ENCODE data around the gene CNPPD1.

CNPPD1 gene

DNA sequence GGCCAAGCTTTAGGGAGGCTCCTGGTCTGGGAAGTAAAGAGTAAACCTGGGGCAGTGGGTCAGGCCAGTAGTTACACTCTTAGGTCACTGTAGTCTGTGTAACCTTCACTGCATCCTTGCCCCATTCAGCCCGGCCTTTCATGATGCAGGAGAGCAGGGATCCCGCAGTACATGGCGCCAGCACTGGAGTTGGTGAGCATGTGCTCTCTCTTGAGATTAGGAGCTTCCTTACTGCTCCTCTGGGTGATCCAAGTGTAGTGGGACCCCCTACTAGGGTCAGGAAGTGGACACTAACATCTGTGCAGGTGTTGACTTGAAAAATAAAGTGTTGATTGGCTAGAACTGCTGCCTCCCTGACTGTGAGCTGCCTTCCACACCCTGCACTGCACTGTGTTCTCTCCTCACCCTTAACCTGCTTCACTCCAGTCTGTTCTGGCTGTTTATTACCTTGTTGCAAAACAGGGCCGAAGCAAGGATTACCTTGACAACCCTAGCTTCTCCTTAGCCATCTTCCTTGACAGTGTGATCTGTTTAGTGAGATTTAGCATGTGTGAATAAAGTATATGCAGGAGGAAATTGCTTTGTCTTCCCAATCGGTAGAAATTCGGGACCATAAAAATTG, 6.5 kb upstream of the CNPPD1 start:
- Mint-ChIP-seq H3K27me3 (ENCODE audit: low read depth) (peaks cover 3% of the 10 kb centered on the region), H3K9me3 (no peaks in the 10 kb centered on the region), H3K36me3 (ENCODE audit: low read depth) (peaks cover 45% of the 10 kb centered on the region), H3K27ac (peak overlapping the region in 1 of 3 experiments; percentile 56), H3K4me1 (peaks cover 14% of the 10 kb centered on the region), H3K4me3 (peak overlapping the region in 2 of 3 experiments; percentile 45 to 66)
- TF ChIP-seq, protein P1, sequence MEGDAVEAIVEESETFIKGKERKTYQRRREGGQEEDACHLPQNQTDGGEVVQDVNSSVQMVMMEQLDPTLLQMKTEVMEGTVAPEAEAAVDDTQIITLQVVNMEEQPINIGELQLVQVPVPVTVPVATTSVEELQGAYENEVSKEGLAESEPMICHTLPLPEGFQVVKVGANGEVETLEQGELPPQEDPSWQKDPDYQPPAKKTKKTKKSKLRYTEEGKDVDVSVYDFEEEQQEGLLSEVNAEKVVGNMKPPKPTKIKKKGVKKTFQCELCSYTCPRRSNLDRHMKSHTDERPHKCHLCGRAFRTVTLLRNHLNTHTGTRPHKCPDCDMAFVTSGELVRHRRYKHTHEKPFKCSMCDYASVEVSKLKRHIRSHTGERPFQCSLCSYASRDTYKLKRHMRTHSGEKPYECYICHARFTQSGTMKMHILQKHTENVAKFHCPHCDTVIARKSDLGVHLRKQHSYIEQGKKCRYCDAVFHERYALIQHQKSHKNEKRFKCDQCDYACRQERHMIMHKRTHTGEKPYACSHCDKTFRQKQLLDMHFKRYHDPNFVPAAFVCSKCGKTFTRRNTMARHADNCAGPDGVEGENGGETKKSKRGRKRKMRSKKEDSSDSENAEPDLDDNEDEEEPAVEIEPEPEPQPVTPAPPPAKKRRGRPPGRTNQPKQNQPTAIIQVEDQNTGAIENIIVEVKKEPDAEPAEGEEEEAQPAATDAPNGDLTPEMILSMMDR (IDR thresholded peaks at IDR 0.05; ENCODE audit: unreplicated experiment in 3 of 3): no peak

DNA sequence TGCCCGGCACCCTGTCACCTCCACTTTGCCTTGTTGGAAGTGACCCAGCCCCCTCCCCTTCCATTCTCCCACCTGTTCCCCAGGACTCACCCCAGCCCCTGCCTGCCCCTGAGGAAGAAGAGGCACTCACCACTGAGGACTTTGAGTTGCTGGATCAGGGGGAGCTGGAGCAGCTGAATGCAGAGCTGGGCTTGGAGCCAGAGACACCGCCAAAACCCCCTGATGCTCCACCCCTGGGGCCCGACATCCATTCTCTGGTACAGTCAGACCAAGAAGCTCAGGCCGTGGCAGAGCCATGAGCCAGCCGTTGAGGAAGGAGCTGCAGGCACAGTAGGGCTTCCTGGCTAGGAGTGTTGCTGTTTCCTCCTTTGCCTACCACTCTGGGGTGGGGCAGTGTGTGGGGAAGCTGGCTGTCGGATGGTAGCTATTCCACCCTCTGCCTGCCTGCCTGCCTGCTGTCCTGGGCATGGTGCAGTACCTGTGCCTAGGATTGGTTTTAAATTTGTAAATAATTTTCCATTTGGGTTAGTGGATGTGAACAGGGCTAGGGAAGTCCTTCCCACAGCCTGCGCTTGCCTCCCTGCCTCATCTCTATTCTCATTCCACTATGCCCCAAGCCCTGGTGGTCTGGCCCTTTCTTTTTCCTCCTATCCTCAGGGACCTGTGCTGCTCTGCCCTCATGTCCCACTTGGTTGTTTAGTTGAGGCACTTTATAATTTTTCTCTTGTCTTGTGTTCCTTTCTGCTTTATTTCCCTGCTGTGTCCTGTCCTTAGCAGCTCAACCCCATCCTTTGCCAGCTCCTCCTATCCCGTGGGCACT, 5.8 kb upstream of the CNPPD1 start:
- Mint-ChIP-seq H3K27me3 (ENCODE audit: low read depth) (peaks cover 3% of the 10 kb centered on the region), H3K4me1 (peaks cover 17% of the 10 kb centered on the region), H3K9me3 (no peaks in the 10 kb centered on the region), H3K27ac (peak overlapping the region in 1 of 3 experiments; percentile 56), H3K4me3 (peak overlapping the region in 2 of 3 experiments; percentile 45 to 46), H3K36me3 (ENCODE audit: low read depth) (peaks cover 45% of the 10 kb centered on the region)
- TF ChIP-seq, protein P1 (IDR thresholded peaks at IDR 0.05; ENCODE audit: unreplicated experiment in 3 of 3): no peak

DNA sequence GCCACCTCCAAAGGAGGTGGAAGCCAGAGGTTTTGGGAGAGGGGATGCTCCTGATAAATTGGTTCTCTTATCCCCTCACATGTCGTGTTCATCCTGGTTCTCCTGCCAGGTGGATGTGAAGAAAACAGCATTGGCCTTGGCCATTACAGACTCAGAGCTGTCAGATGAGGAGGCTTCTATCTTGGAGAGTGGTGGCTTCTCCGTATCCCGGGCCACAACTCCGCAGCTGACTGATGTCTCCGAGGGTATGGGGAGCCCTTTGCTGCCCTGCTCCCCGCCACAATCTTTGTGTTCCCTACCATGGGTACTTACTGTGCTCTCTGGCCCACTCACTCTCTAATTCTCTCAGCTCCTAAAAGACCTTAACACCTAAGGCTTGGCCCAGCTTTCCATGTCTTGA, 4.8 kb upstream of the CNPPD1 start:
- TF ChIP-seq, protein P1 (IDR thresholded peaks at IDR 0.05; ENCODE audit: unreplicated experiment in 3 of 3): no peak
- peaks cover 21% of the 10 kb centered on the region for H3K4me1 Mint-ChIP-seq
- peaks cover 3% of the 10 kb centered on the region for H3K27me3 Mint-ChIP-seq (ENCODE audit: low read depth)
- H3K27ac Mint-ChIP-seq: no peak overlapping the region
- H3K4me3 Mint-ChIP-seq: peak overlapping the region; percentile 55 to 74 (median 61)
- H3K36me3 Mint-ChIP-seq (ENCODE audit: low read depth): peaks cover 45% of the 10 kb centered on the region
- H3K9me3 Mint-ChIP-seq: no peaks in the 10 kb centered on the region

DNA sequence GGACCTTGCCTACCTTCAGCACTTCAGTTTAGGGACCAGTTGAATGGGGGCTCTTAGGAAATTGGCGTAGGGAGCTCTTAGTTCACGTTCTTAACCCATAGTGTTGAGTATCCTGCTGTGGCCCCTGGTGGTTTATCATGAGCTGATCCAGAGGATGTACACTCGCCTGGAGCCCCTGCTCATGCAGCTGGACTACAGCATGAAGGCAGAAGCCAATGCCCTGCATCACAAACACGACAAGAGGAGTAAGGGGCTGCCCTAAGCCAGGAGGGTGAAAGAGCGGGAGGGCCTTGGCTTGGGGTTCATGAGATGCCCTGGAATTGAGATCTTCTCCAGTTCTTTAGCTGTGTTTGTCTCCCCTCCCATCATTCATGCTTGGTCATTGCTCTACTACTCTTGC, 4.2 kb upstream of the CNPPD1 start:
- Mint-ChIP-seq H3K4me3 (peak overlapping the region; percentile 70 to 96 (median 87)), H3K9me3 (no peaks in the 10 kb centered on the region), H3K4me1 (peaks cover 23% of the 10 kb centered on the region), H3K36me3 (ENCODE audit: low read depth) (peaks cover 45% of the 10 kb centered on the region), H3K27ac (no peak overlapping the region), H3K27me3 (ENCODE audit: low read depth) (peaks cover 3% of the 10 kb centered on the region)
- TF ChIP-seq, protein P1 (IDR thresholded peaks at IDR 0.05; ENCODE audit: unreplicated experiment in 3 of 3): no peak

DNA sequence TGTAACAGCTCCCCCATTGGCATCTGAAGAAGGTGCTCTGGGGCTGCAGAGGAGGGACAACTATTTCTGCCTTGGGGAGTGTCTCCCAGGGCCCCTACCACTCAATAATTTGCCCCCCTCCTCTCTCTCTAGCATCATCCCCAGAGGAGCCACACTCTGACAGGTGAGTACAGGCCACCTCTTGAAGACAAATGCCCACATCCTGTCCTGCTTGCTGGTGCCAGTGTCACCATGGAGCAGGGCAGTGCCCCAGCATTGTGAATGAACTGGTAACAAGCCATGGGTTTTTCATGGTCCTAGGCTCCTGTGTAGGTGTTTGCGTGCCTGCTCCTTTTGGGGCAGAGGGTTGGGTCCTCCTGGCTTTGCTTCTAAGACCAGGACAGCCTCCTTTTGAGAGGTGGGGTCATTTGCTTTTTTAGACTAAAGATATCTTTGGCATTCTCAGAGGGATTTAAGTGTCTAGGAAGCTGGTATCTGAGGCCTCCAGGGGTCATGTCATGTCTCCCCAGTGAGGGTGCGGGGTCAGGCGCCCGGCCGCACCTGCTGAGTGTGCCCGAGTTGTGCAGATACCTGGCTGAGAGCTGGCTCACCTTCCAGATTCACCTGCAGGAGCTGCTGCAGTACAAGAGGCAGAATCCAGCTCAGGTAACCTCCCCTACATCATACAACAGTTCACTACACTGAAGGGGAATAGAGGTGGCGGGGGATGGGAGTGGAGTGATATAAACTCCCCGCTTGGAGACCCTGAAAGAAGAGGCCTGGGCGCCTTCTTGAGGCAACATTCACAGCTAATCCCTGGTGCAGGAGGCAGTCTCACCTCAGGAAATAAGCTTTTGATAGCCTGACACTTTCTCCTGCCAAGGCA, 3.1 kb upstream of the CNPPD1 start:
- peaks cover 28% of the 10 kb centered on the region for H3K4me1 Mint-ChIP-seq
- no peak overlapping the region for H3K27ac Mint-ChIP-seq
- peaks cover 36% of the 10 kb centered on the region for H3K36me3 Mint-ChIP-seq (ENCODE audit: low read depth)
- TF ChIP-seq, protein P1 (IDR thresholded peaks at IDR 0.05; ENCODE audit: unreplicated experiment in 3 of 3): no peak
- H3K27me3 Mint-ChIP-seq (ENCODE audit: low read depth): peaks cover 3% of the 10 kb centered on the region
- peak overlapping the region; percentile 87 to 99 (median 96) for H3K4me3 Mint-ChIP-seq
- H3K9me3 Mint-ChIP-seq: no peaks in the 10 kb centered on the region

All from nephron (organoid).